ENCODE measurements around the gene TUBB8.
"Not testable (repeated sequence)": the region's sequence is repeated elsewhere in the genome, so short reads cannot be mapped to it uniquely, and the experiment has no call there.

TUBB8 gene

DNA sequence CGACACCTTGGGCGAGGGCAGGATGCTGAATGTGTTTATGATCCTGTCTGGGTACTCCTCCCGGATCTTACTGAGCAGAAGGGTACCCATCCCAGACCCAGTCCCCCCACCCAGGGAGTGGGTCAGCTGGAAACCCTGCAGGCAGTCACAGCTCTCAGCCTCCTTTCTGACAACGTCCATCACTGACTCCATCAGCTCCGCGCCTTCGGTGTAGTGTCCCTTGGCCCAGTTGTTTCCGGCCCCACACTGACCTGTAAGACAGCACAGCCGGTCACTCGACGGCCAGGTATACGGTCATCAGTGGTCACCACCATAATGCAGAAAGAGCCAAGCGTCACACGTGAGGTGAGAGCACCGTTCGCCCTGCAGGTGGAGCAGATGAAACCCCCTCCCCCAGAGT is 1.2 kb downstream of the TUBB8 start:
- not testable (repeated sequence) for DNase-seq (ENCODE audit: low read depth in 2 of 2)

DNA sequence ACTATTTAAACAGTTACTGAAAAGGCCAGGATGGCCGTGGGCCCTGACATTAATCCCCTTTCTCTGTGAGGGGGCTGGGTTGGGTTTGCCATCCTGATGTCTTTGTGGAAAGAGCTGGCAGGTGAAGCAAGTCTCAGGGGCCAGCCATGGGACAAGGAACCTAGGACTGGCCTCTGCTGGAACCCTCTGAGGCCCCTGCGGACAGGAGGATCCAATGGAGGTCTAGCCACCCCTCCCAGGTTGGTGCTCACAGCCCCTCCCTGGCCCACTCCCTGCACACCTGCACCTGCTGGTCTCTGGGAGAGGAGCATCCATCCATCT is 35.8 kb downstream of the TUBB8 start:
- DNase-seq (ENCODE audit: low read depth in 2 of 2), result not testable (repeated sequence)

DNA sequence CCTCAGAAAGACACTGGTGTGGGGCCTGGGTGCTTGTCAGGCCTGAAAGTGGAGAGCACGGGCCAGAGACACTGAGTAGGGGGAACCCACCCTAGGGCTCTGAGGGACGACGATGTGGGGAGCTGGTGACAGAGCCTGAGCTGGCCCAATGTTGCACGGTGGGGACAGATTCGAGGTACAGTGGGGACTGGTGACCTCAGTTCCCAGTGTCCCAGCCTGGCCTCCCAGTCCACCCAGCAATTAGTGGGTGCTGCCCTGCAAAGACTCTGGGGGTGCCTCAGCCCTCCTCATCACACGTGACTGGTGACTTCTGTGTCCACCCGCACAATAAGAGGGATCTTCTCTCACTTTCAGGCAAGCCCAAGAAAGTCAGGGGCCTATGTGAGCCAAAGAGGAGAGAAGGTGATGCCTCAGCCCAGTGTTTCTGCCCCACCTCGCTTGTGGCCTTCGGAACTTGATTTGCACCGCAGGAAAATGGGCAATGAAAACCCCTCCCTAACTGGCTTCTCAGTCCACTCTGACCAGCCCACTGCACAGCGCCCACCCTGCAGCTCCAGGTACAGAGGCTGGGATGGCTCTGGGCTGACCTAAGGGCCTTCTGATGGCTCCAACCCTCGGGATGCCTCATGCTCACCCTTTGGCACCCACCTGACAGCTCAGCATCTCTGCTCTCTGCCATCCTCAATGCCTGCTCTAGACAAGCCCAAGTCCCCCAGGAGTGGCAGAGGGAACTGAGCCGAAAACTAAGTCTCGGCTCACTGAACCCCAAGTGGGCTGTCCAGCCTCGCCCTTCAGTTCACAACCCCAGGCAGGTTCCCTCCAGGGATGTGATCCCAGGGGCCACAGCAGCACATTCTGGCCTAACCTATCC is 36.4 kb downstream of the TUBB8 start:
- not testable (repeated sequence) for DNase-seq (ENCODE audit: low read depth in 2 of 2)

DNA sequence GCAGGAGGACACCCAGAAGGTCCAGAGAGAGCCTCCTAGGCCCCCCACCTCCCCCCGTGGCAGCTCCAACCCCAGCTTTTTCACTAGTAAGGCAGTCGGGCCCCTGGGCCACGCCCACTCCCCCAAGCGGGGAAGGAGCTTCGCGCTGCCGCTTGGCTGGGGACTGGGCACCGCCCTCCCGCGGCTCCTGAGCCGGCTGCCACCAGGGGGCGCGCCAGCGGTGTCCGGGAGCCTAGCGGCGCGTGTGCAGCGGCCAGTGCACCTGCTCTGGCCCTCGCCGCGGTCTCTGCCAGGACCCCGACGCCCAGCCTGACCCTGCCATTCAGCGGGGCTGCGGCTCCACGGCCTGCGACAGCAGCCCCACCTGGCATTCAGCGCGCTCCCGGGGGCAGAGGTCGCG is 37.8 kb downstream of the TUBB8 start:
- not testable (repeated sequence) for DNase-seq (ENCODE audit: low read depth in 2 of 2)

GRCh38 chr10:10261-10971 is 38.7 kb downstream of the TUBB8 start:
- not testable (repeated sequence) for DNase-seq (ENCODE audit: low read depth in 2 of 2)

Measured in stimulated activated CD4-positive, alpha-beta T cell treated with anti-CD3 and anti-CD28 coated beads, Interleukin-15, amount 100 ng/mL, for 48 hours (primary cell).